K562 (cell line): Measurements from ENCODE around the gene MYH6. TPM values are rescaled to one million over a fixed set of nuclear protein-coding genes. Genes with fewer than 3 reads are reported as not detected.

Experiments
- ATAC-seq: fragments of 200-7000 bp; cut with Tn5 transposase; 3 replicates; pipeline ENCODE4 v1.9.1; 2020; ENCODE audit warnings: moderate library complexity
- BruUV-seq: library from RNA; stranded (reverse); fragments of 400-500 nt; replicated peaks from 2 replicates; lab custom pipeline; 2021; lab: Mats Ljungman, UMichigan
- CTCF ChIA-PET: fragments of 300-600 bp; formaldehyde crosslinking; extraction: SDS; loops from one replicate; lab custom pipeline; 2021; ENCODE audit warnings: low intra/inter-chr PET ratio; lab: Yijun Ruan, JAX
- POLR2A ChIA-PET: fragments of 300-600, 350-650 bp; sonication (Branson Sonifier 250); formaldehyde crosslinking; extraction: SDS; loops from one replicate; lab custom pipeline; 2021; ENCODE audit warnings: antibody characterized with exemption, inconsistent platforms; lab: Yijun Ruan, JAX
- DNase-seq, 4 experiments: peaks; one replicate each; pipeline versions ENCODE4 v3.0.0 to v3.0.0-alpha.2; 2011 to 2018; ENCODE audit warnings: low spot score in 3 of 4, mixed read lengths in 3 of 4; ENCODE audit errors: extremely low read depth in 1 of 4
- FAIRE-seq: peaks from 2 replicates; lab custom pipeline; 2011; peaks lifted over from hg19 to GRCh38; lab: Jason Lieb, UNC
- H2AFZ ChIP-seq: 2 replicates; pipeline ENCODE4 v1.6.0; 2011; ENCODE audit warnings: low read depth, low read length, control low read depth, inconsistent platforms
- H3K27ac ChIP-seq: fragments of 200-600 bp; 3 replicates; pipeline ENCODE4 v1.8.0; 2011; ENCODE audit warnings: low read depth, mild to moderate bottlenecking, control low read depth, inconsistent platforms, low read length, moderate library complexity, mixed read lengths; ENCODE audit errors: extremely low read depth
- H3K27me3 ChIP-seq, 2 experiments: fragments of 300-600 bp in 1 of 2; 2 replicates in 1 of 2; 3 replicates in 1 of 2; pipeline versions ENCODE4 v1.6.0 to v1.8.0; 2011; ENCODE audit warnings: inconsistent platforms in 2 of 2, low read length in 2 of 2, mild to moderate bottlenecking in 1 of 2, mixed read lengths in 1 of 2, moderate library complexity in 1 of 2; ENCODE audit not compliant: control insufficient read depth in 2 of 2, insufficient read depth in 2 of 2
- H3K36me3 ChIP-seq: fragments of 300-600 bp; 3 replicates; pipeline ENCODE4 v1.8.0; 2011; ENCODE audit warnings: mild to moderate bottlenecking, low read length, inconsistent platforms; ENCODE audit not compliant: control insufficient read depth, insufficient read depth
- H3K4me1 ChIP-seq, 2 experiments: fragments of 200-600 bp in 1 of 2; replicated peaks in 1 of 2; 2 replicates in 1 of 2; 3 replicates in 1 of 2; pipeline versions ENCODE4 v1.5.1 to v1.8.0; 2011; ENCODE audit warnings: inconsistent platforms in 2 of 2, low read length in 2 of 2, mild to moderate bottlenecking in 1 of 2, mixed read lengths in 1 of 2, moderate library complexity in 1 of 2; ENCODE audit not compliant: control insufficient read depth in 2 of 2, insufficient read depth in 2 of 2
- H3K4me2 ChIP-seq: 2 replicates; pipeline ENCODE4 v1.6.1; 2011; ENCODE audit warnings: low read length, control low read depth, inconsistent platforms, mixed read lengths; ENCODE audit not compliant: insufficient read depth
- H3K4me3 ChIP-seq: fragments of 200-600 bp; sonication (generic), shearing (Covaris generic); 2 replicates; pipeline ENCODE4 v1.5.1; 2016; ENCODE audit warnings: control low read depth, inconsistent platforms
- H3K79me2 ChIP-seq: fragments of 200-600 bp; 3 replicates; pipeline ENCODE4 v1.8.0; 2011; ENCODE audit warnings: low read length, inconsistent platforms; ENCODE audit not compliant: control insufficient read depth, insufficient read depth
- H3K9ac ChIP-seq, 2 experiments: 2 replicates each; pipeline versions ENCODE4 v1.6.0 to v1.6.1; 2011; ENCODE audit warnings: low read depth in 2 of 2, low read length in 2 of 2, control low read depth in 1 of 2, inconsistent platforms in 1 of 2, mild to moderate bottlenecking in 1 of 2, mixed read lengths in 1 of 2; ENCODE audit not compliant: insufficient read depth in 1 of 2
- H3K9me1 ChIP-seq: one replicate; pipeline ENCODE4 v1.6.0; 2011; ENCODE audit warnings: inconsistent platforms, mild to moderate bottlenecking, low read length, moderate library complexity; ENCODE audit not compliant: control insufficient read depth, insufficient read depth
- H3K9me3 ChIP-seq: replicated peaks from 2 replicates; pipeline ENCODE4 v1.5.1; 2011; ENCODE audit warnings: low read depth, low read length, inconsistent platforms; ENCODE audit not compliant: control insufficient read depth, insufficient read depth
- H4K20me1 ChIP-seq: replicated peaks from 2 replicates; pipeline ENCODE4 v1.6.1; 2011; ENCODE audit warnings: low read length, inconsistent platforms, mixed read lengths; ENCODE audit not compliant: control insufficient read depth, insufficient read depth
- CBFA2T3 ChIP-seq: fragments of 450-650 bp; IDR thresholded peaks from 2 replicates; pipeline ENCODE4 v1.6.1; 2017
- KLF10 ChIP-seq: fragments of 250-450 bp; sonication (Bioruptor Pico); IDR thresholded peaks from 2 replicates; pipeline ENCODE4 v1.6.1; 2021; ENCODE audit warnings: matching md5 sums
- LARP7 ChIP-seq: fragments of 450-650 bp; IDR thresholded peaks from 2 replicates; pipeline ENCODE4 v1.6.1; 2016
- PHF20 ChIP-seq: fragments of 450-650 bp; IDR thresholded peaks from 2 replicates; pipeline ENCODE4 v1.6.1; 2018; ENCODE audit not compliant: partially characterized antibody
- RBM15 ChIP-seq: fragments of 200-400 bp; formaldehyde crosslinking; IDR thresholded peaks from 2 replicates; pipeline ENCODE4 v1.6.1; 2018; ENCODE audit warnings: mild to moderate bottlenecking, low read length, moderate library complexity; ENCODE audit not compliant: insufficient read depth
- RBM22 ChIP-seq: fragments of 200-400 bp; formaldehyde crosslinking; IDR thresholded peaks from 2 replicates; pipeline ENCODE4 v1.6.1; 2018; ENCODE audit warnings: low read length, low read depth; ENCODE audit not compliant: poor library complexity, severe bottlenecking
- SNAPC5 ChIP-seq: fragments of 250-450 bp; sonication (Bioruptor Pico); IDR thresholded peaks from 2 replicates; pipeline ENCODE4 v1.8.0; 2021; ENCODE audit warnings: moderate library complexity, mild to moderate bottlenecking, inconsistent platforms
- ZBTB49 ChIP-seq: sonication (generic); formaldehyde crosslinking; IDR thresholded peaks from 2 replicates; pipeline ENCODE4 v1.8.0; 2022; ENCODE audit warnings: missing genetic modification reagents, mild to moderate bottlenecking, borderline replicate concordance
- ZFPM2 ChIP-seq: fragments of 250-450 bp; sonication (Bioruptor Pico); IDR thresholded peaks from 2 replicates; pipeline ENCODE4 v1.5.1; 2022; ENCODE audit warnings: mild to moderate bottlenecking
- ZKSCAN1 ChIP-seq: fragments of 150-350 bp; IDR thresholded peaks from 2 replicates; pipeline ENCODE4 v1.6.1; 2016; ENCODE audit warnings: low read depth, low read length
- ZNF41 ChIP-seq: fragments of 250-450 bp; sonication (Bioruptor Pico); conservative IDR thresholded peaks from 2 replicates; pipeline ENCODE4 v1.4.0; 2020; ENCODE audit warnings: mild to moderate bottlenecking
- ZNF668 ChIP-seq: fragments of 250-450 bp; sonication (Bioruptor Pico); IDR thresholded peaks from 2 replicates; pipeline ENCODE4 v1.8.0; 2022; ENCODE audit warnings: mild to moderate bottlenecking, inconsistent platforms
- WGBS: fragments of 100-300 bp; shearing (Covaris generic); methylation state at CpG from one replicate; pipeline ENCODE4 v1.1.6; 2016; ENCODE audit warnings: low coverage, mixed read lengths; ENCODE audit not compliant: insufficient coverage; ENCODE audit errors: missing lambda C conversion rate; 5-methylcytosine and 5-hydroxymethylcytosine counted together
- in situ Hi-C: fragments of 300-500 bp; cut with MboI; formaldehyde crosslinking; loops from 4 replicates; pipeline ENCODE4 v1.15.0; 2018; ENCODE audit warnings: inconsistent platforms, mixed read lengths
- intact Hi-C: fragments of 100-400 bp; cut with micrococcal nuclease; formaldehyde crosslinking; loops from 2 replicates; pipeline ENCODE4 v1.14.2; 2022
- polyA plus RNA-seq, 8 experiments: library from polyadenylated mRNA; depleted of rRNA in 4 of 8; stranded (reverse) in 5 of 8; unstranded in 3 of 8; fragments of >200 nt; fragmentation: Nextera tagmentation in 2 of 8; fragmentation: Illumina TruSeq in 1 of 8; extraction: Ambion mirVana in 2 of 8; extraction: Trizol in 1 of 8; gene quantifications; 2 replicates each; pipeline versions ENCODE4 v1.2.1 to v1.2.3, GENCODE V29; 2011 to 2014; ENCODE audit warnings: inconsistent platforms in 1 of 8, missing spikeins in 1 of 8
- total RNA-seq, 7 experiments: library from RNA; depleted of rRNA in 6 of 7; stranded (reverse); fragments of >200 nt in 6 of 7; fragmentation: Illumina TruSeq in 2 of 7; extraction: Trizol in 2 of 7; gene quantifications; 2 replicates each; pipeline versions ENCODE4 v1.2.1 to v1.2.3, GENCODE V29; 2011 to 2021; ENCODE audit warnings: low replicate concordance in 1 of 7

MYH6 gene
- total and polyA plus RNA-seq, 9 of the 15 experiments (the other 6 are each of a cell fraction or from before 2014, with no cell fraction given), result not detected

GRCh38 chr14:23358042-23358441 lies 50.0 kb downstream of the MYH6 start:
- Histone ChIP-seq H3K9me3 (no peaks in the 10 kb centered on the region), H3K4me1 (peaks cover 0 to 5% of the 10 kb centered on the region in 2 experiments; a peak in 3 of 5 replicates), H4K20me1 (no peaks in the 10 kb centered on the region; the same call in 1 of the 2 replicates), H2AFZ (no peak overlapping the region), H3K9ac (no peak overlapping the region), H3K27me3 (peaks cover 13 to 48% of the 10 kb centered on the region in 2 experiments; a peak in 4 of 5 replicates), H3K36me3 (no peaks in the 10 kb centered on the region), H3K27ac (no peak overlapping the region), H3K4me3 (no peak overlapping the region), H3K4me2 (no peak overlapping the region), H3K9me1 (no peaks in the 10 kb centered on the region), H3K79me2 (no peaks in the 10 kb centered on the region)
- intact Hi-C loops, result no loop called here
- POLR2A ChIA-PET, result interaction anchor here (0.6 kb wide), 1 partner anchor 312 kb away, joined by 4 read pairs; no protein-coding TSS in a partner anchor
- FAIRE-seq (no peak), ATAC-seq (peak; percentile 71), DNase-seq (no peak)
- BruUV-seq, result no TSS peak
- TF ChIP-seq KLF10, result no peak
- peak; percentile 32 for TF ChIP-seq CBFA2T3
- CTCF ChIA-PET, result no interaction called here
- WGBS, result 14% methylated on average over 3 of the region's 3 CpGs
- in situ Hi-C loops, result no loop called here

- H3K27me3 ChIP-seq, result peaks cover 14 to 53% of the 10 kb centered on the region in 2 experiments
- H3K9ac ChIP-seq, result no peak overlapping the region; a peak in 1 of 4 replicates
- in situ Hi-C loops (no loop called here), intact Hi-C loops (no loop called here)
- no peak overlapping the region for H2AFZ ChIP-seq
- FAIRE-seq (no peak), DNase-seq (no peak), ATAC-seq (no peak)
- no peaks in the 10 kb centered on the region for H3K79me2 ChIP-seq
- H4K20me1 ChIP-seq, result no peaks in the 10 kb centered on the region; the same call in 1 of the 2 replicates
- H3K36me3 ChIP-seq, result no peaks in the 10 kb centered on the region
- BruUV-seq, result no TSS peak
- no peaks in the 10 kb centered on the region for H3K9me3 ChIP-seq
- POLR2A ChIA-PET, result interaction anchor here (0.6 kb wide), 1 partner anchor 28 kb away, joined by 3 read pairs; no protein-coding TSS in a partner anchor
- H3K4me3 ChIP-seq, result no peak overlapping the region
- CTCF ChIA-PET, result no interaction called here
- no peak overlapping the region for H3K4me2 ChIP-seq
- 2% methylated on average over 8 of the region's 8 CpGs for WGBS
- no peak overlapping the region for H3K27ac ChIP-seq
- no peaks in the 10 kb centered on the region for H3K9me1 ChIP-seq
- peaks cover 0 to 10% of the 10 kb centered on the region in 2 experiments; a peak in 3 of 5 replicates for H3K4me1 ChIP-seq
- TF ChIP-seq PHF20 (no peak), ZBTB49 (CRISPR knock-in tag) (no peak), ZFPM2 (CRISPR knock-in tag) (no peak), RBM22 (no peak), RBM15 (no peak), ZKSCAN1 (no peak), SNAPC5 (CRISPR knock-in tag) (no peak), ZNF41 (CRISPR knock-in tag) (no peak), LARP7 (no peak), ZNF668 (CRISPR knock-in tag) (no peak)
Observed at GRCh38 chr14:23357261-23357660, 50.8 kb downstream of the MYH6 start.
